Activated CD4-positive, alpha-beta T cell treated with anti-CD3 and anti-CD28 coated beads, Interleukin-2, amount 50 U/mL, for 1 hour (primary cell): Measurements from ENCODE around the gene LYRM4.

Experiments used
- DNase-seq: peaks from one replicate; pipeline ENCODE4 v3.0.0-alpha.2; 2020

LYRM4 gene

GRCh38 chr6:5116243-5116991 lies 144.3 kb downstream of the LYRM4 start:
- DNase-seq, result no peak

- no peak for DNase-seq
Observed at GRCh38 chr6:5115168-5115567, 145.6 kb downstream of the LYRM4 start.

- no peak for DNase-seq
Observed at GRCh38 chr6:5113096-5113495, 147.7 kb downstream of the LYRM4 start.

- no peak for DNase-seq
Observed at GRCh38 chr6:5112066-5112799, 148.5 kb downstream of the LYRM4 start.

- no peak for DNase-seq
Observed at GRCh38 chr6:5111626-5112025, 149.1 kb downstream of the LYRM4 start.

- no peak for DNase-seq
Observed at GRCh38 chr6:5110246-5110645, 150.5 kb downstream of the LYRM4 start.

- no peak for DNase-seq
Observed at GRCh38 chr6:5109436-5109835, 151.3 kb downstream of the LYRM4 start.

- no peak for DNase-seq
Observed at GRCh38 chr6:5108536-5109150, 152.1 kb downstream of the LYRM4 start.

- no peak for DNase-seq
Observed at GRCh38 chr6:5108068-5108467, 152.7 kb downstream of the LYRM4 start.

GRCh38 chr6:5107341-5107740 lies 153.4 kb downstream of the LYRM4 start:
- DNase-seq, result no peak

GRCh38 chr6:5105146-5105545 lies 155.6 kb downstream of the LYRM4 start:
- DNase-seq, result no peak

GRCh38 chr6:5104667-5105066 lies 156.1 kb downstream of the LYRM4 start:
- DNase-seq, result no peak

- DNase-seq, result no peak
Observed at GRCh38 chr6:5103250-5103649, 157.5 kb downstream of the LYRM4 start.

- no peak for DNase-seq
Observed at GRCh38 chr6:5102267-5102970, 158.3 kb downstream of the LYRM4 start.

GRCh38 chr6:5100806-5101205 lies 159.9 kb downstream of the LYRM4 start:
- DNase-seq, result no peak

- DNase-seq, result no peak
Observed at GRCh38 chr6:5099537-5099936, 161.2 kb downstream of the LYRM4 start.

- no peak for DNase-seq
Observed at GRCh38 chr6:5098501-5099270, 162.1 kb downstream of the LYRM4 start.

- DNase-seq, result no peak
Observed at GRCh38 chr6:5096482-5096881, 164.3 kb downstream of the LYRM4 start.

GRCh38 chr6:5095236-5095635 lies 165.5 kb downstream of the LYRM4 start:
- DNase-seq, result no peak

- no peak for DNase-seq
Observed at GRCh38 chr6:5094327-5094726, 166.4 kb downstream of the LYRM4 start.

GRCh38 chr6:5093231-5094015 lies 167.3 kb downstream of the LYRM4 start:
- DNase-seq, result no peak
